Activated naive CD4-positive, alpha-beta T cell treated with anti-CD3 and anti-CD28 coated beads, Interleukin-2, amount 50 U/mL, for 24 hours (primary cell): Measurements from ENCODE around the gene TAF1B.

Experiments
- H3K27ac Mint-ChIP-seq: one replicate; pipeline ENCODE4 v1.8.0; 2021; ENCODE audit warnings: mild to moderate bottlenecking, mixed read lengths
- H3K27me3 Mint-ChIP-seq: one replicate; pipeline ENCODE4 v1.8.0; 2021; ENCODE audit warnings: mixed read lengths
- H3K36me3 Mint-ChIP-seq: one replicate; pipeline ENCODE4 v1.8.0; 2021; ENCODE audit warnings: mixed read lengths
- H3K4me1 Mint-ChIP-seq: one replicate; pipeline ENCODE4 v1.8.0; 2021; ENCODE audit warnings: mixed read lengths
- H3K4me3 Mint-ChIP-seq: one replicate; pipeline ENCODE4 v1.8.0; 2021; ENCODE audit warnings: mild to moderate bottlenecking, mixed read lengths
- H3K9me3 Mint-ChIP-seq: one replicate; pipeline ENCODE4 v1.8.0; 2021; ENCODE audit warnings: mixed read lengths

Gene TAF1B

GRCh38 chr2:9843229-9844035 lies at the start of gene TAF1B:
TSS of gene TAF1B (plus strand) at chr2:9843474. CDS start at chr2:9843542, 68 bp downstream.
- no peaks in the 10 kb centered on the region for H3K9me3 Mint-ChIP-seq
- H3K4me3 Mint-ChIP-seq = peak within 1 kb of the TSS; percentile 97
- no peaks in the 10 kb centered on the region for H3K27me3 Mint-ChIP-seq
- peaks cover 52% of the 10 kb centered on the region for H3K4me1 Mint-ChIP-seq
- H3K36me3 Mint-ChIP-seq = peaks cover 11% of the 10 kb centered on the region
- peak within 1 kb of the TSS; percentile 94 for H3K27ac Mint-ChIP-seq

DNA sequence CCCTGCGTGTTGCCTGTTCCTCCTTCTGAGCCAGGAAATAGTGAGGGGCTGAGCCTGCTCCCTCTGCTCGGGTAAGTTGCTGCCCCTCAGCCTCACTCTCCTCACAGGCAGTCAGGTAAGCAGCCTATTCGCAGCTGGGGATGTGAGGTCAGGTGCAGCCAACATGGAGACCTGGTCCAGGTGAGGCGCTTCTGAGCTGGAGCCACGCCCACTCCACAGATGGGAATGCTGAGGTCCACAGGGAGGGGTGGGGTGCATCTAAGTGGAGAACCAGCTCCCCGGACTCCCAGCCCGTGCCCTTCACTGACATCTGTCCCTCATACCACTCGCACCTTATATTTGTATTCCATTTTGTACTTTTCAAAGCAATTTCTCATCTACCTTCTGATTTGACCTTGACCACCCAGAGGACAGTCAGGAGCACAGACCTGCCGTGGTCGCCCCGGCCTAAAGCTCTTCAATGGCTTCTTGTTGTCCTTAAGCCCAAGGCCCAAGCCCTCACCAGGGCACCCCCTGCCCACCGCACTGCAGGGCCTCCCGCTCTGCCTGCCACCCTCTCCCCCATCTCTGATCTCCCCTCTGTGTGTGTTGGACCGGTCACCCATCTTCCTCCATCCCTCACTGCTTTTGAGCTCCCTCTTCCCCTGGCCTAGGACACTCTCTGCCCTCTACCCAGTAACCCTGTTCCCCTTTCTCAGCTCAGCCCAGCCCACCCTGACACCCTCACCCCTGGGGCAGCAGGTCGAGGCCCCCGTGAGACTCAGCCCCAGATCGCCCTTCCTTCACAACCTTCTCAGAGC lies 49.2 kb upstream of the TAF1B start:
- Mint-ChIP-seq H3K4me1 (peaks cover 4% of the 10 kb centered on the region), H3K27me3 (no peaks in the 10 kb centered on the region), H3K36me3 (no peaks in the 10 kb centered on the region), H3K4me3 (no peak overlapping the region), H3K27ac (no peak overlapping the region), H3K9me3 (no peaks in the 10 kb centered on the region)

GRCh38 chr2:9795071-9795470 lies 48.2 kb upstream of the TAF1B start:
- no peak overlapping the region for H3K27ac Mint-ChIP-seq

DNA sequence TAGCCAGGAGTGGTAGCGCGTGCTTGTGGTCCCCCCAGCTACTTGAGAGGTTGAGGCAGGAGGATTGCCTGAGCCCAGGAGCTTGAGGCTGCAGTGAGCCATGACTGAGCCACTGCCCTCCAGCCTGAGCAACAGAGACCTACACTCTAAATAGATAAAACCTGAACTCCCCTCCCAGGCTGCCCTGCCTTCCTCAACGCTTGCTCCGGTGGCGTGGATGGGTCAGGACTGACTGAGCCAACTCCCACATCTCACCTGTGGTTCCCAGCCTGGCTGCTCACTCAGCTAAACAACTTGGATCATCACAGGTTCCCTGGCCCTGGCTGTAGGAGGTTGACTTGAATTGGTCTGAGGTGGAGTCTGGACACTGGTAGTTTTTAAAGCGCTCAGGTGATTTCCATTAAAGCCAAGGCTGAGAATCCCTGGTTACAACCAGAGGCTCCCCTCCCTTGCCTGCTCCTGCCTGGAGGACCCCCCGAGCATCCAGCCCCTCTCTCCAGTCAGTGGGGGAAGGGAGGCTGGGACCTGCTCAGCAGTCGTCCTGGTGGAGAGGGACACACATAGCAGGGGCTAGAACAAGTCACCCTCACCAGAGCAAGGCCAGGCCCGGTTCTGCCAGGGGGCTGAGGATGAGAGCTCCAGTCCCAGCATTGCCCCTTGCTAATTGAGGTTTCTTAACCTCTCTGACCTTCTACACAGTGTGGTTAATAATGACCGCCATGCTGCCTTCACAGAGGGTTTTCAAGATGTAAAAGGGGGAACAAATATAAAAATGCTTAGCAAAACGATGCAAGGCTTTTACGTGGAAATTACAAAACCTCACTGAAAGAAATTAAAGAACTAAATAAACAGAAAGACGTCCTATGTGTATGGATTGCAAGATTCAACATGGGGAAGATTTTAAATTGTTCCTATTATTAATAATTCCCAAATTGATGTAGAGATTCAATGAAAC lies 46.9 kb upstream of the TAF1B start:
- Mint-ChIP-seq H3K27me3 (no peaks in the 10 kb centered on the region), H3K9me3 (no peaks in the 10 kb centered on the region), H3K4me3 (no peak overlapping the region), H3K4me1 (peaks cover 14% of the 10 kb centered on the region), H3K27ac (no peak overlapping the region), H3K36me3 (no peaks in the 10 kb centered on the region)

More at GRCh38 chr2:9795071-9795470, 48.2 kb upstream of the TAF1B start:
- peaks cover 12% of the 10 kb centered on the region for H3K4me1 Mint-ChIP-seq
- H3K4me3 Mint-ChIP-seq = no peak overlapping the region
- H3K27me3 Mint-ChIP-seq = no peaks in the 10 kb centered on the region
- no peaks in the 10 kb centered on the region for H3K36me3 Mint-ChIP-seq
- H3K9me3 Mint-ChIP-seq = no peaks in the 10 kb centered on the region

DNA sequence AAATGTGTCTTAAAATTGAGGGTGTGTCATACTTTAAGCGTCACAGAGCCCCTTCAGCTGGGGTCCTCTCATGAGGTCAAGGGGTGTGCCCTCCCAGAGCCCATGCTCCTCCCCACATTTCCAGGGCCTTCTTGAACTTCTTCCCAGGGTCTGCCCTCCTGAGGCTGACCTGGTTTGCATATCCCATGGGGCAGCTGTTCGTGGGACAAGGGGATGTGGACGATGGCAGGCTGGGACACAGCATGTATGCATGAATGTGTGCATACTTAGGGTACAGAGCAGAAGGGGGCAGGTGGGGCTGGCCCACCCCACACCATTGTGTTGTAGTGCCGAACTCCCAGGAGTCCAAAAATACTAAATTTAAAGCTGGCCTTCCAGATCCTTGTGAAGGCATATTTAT lies 46.2 kb upstream of the TAF1B start:
- Mint-ChIP-seq H3K4me1 (peaks cover 14% of the 10 kb centered on the region), H3K27ac (no peak overlapping the region), H3K9me3 (no peaks in the 10 kb centered on the region), H3K27me3 (no peaks in the 10 kb centered on the region), H3K4me3 (no peak overlapping the region), H3K36me3 (no peaks in the 10 kb centered on the region)

GRCh38 chr2:9797681-9798556 lies 45.4 kb upstream of the TAF1B start:
- Mint-ChIP-seq H3K4me1 (peaks cover 14% of the 10 kb centered on the region), H3K36me3 (no peaks in the 10 kb centered on the region), H3K27me3 (no peaks in the 10 kb centered on the region), H3K4me3 (no peak overlapping the region), H3K27ac (no peak overlapping the region), H3K9me3 (no peaks in the 10 kb centered on the region)

DNA sequence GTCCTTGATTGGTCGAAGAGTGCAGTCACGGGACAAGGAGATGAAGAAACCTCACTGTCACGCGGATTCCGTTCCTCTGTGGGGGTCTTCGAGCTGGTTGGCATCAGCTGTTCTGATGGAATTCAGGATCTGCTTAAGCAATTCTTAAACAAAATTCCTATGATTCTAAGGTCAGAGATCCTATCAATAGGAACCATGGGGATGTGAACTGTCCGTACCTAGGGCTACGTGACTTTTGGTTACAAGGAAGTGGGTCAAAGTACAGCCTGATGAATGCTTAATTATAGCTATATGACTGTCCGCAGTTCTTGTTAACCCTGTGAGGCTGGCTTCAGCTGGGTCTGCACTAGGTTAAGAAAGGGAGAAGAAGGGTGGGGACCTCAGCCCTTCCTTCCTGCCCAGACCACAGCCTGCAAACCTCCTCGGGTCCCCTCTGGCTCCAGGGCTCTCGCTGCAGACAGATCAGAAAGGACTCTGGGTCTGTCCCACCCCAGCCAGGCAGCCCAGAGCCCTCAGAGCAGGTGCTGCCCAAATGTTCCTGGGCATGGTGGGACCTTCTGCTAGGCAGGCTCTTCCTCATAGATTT lies 44.2 kb upstream of the TAF1B start:
- no peak overlapping the region for H3K27ac Mint-ChIP-seq
- H3K36me3 Mint-ChIP-seq = no peaks in the 10 kb centered on the region
- no peak overlapping the region for H3K4me3 Mint-ChIP-seq
- H3K9me3 Mint-ChIP-seq = no peaks in the 10 kb centered on the region
- H3K4me1 Mint-ChIP-seq = peaks cover 14% of the 10 kb centered on the region
- H3K27me3 Mint-ChIP-seq = no peaks in the 10 kb centered on the region

DNA sequence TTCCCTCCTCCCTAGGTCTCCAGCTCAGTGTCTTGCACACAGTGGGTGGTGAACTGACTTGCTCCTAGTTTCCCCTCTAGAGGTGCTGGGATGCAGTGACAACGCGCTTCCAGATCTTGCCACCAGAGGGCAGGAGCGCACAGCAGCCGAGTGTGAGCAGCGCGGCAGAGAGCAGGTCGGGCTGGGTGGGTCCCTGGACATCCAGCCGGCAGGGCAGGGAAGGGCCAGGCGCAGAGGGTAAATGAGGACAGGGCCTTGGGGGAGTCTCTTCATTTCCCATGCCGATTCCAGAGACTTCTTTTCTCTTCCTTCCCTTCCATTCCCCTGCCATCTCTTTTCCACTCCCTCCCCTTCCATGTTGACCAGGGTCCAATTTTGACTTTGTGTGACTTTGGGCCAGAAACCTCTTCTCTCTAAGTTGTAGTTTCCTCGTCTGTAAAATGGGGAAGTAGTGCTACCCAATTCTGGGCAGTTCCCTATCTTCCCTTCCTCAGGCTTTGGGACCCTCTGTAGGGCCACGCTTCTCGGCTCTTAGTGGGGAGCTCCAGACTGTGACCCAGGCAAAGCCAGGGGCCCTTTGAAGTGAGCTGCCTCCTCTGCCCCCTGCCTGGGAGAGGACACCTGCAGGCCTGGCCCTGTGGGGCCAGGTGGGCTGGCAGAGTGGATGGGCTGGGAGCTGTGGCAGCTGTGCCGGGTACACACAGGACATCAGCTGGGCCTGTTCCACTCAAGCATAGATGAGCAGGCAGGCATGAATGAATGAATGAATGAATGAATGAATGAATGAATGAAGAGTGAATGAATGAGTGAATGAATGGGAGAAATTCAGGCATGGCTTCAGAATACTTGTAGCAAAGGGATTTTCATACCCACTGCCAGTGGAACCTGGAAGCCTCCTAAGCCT lies 43.3 kb upstream of the TAF1B start:
- Mint-ChIP-seq H3K27me3 (no peaks in the 10 kb centered on the region), H3K4me3 (peak overlapping the region; percentile 21), H3K27ac (no peak overlapping the region)

DNA sequence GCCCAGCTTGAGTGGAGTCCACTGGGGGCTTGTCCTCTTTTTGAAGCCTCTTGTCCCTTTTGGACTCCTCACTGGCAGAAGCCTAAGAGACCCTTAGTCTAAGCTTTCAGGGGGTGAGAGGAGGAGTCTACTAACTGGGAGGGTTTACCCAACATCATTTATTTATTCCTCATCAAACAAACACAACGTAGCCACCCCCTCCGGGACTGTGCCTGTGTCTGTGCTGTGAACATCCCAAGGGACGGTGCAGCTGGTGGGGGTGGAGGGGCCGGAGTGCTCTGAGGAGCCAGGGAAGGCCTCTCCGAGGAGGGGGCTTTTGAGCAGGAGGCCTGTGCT lies 42.7 kb upstream of the TAF1B start:
- Mint-ChIP-seq H3K4me1 (peaks cover 14% of the 10 kb centered on the region), H3K36me3 (no peaks in the 10 kb centered on the region), H3K27ac (no peak overlapping the region), H3K4me3 (no peak overlapping the region), H3K9me3 (no peaks in the 10 kb centered on the region), H3K27me3 (no peaks in the 10 kb centered on the region)

More for the DNA sequence above, 43.3 kb upstream of the TAF1B start:
- Mint-ChIP-seq H3K36me3 (no peaks in the 10 kb centered on the region), H3K4me1 (peaks cover 14% of the 10 kb centered on the region), H3K9me3 (no peaks in the 10 kb centered on the region)

- no peaks in the 10 kb centered on the region for H3K9me3 Mint-ChIP-seq
- H3K27me3 Mint-ChIP-seq = no peaks in the 10 kb centered on the region
- H3K4me3 Mint-ChIP-seq = no peak overlapping the region
- H3K4me1 Mint-ChIP-seq = peaks cover 14% of the 10 kb centered on the region
- H3K27ac Mint-ChIP-seq = no peak overlapping the region
- H3K36me3 Mint-ChIP-seq = no peaks in the 10 kb centered on the region
Measured at GRCh38 chr2:9800975-9801726, 42.1 kb upstream of the TAF1B start.

- Mint-ChIP-seq H3K27me3 (no peaks in the 10 kb centered on the region), H3K9me3 (no peaks in the 10 kb centered on the region), H3K4me3 (no peak overlapping the region), H3K36me3 (no peaks in the 10 kb centered on the region), H3K4me1 (peaks cover 14% of the 10 kb centered on the region), H3K27ac (no peak overlapping the region)
Measured at GRCh38 chr2:9802576-9802993, 40.7 kb upstream of the TAF1B start.

DNA sequence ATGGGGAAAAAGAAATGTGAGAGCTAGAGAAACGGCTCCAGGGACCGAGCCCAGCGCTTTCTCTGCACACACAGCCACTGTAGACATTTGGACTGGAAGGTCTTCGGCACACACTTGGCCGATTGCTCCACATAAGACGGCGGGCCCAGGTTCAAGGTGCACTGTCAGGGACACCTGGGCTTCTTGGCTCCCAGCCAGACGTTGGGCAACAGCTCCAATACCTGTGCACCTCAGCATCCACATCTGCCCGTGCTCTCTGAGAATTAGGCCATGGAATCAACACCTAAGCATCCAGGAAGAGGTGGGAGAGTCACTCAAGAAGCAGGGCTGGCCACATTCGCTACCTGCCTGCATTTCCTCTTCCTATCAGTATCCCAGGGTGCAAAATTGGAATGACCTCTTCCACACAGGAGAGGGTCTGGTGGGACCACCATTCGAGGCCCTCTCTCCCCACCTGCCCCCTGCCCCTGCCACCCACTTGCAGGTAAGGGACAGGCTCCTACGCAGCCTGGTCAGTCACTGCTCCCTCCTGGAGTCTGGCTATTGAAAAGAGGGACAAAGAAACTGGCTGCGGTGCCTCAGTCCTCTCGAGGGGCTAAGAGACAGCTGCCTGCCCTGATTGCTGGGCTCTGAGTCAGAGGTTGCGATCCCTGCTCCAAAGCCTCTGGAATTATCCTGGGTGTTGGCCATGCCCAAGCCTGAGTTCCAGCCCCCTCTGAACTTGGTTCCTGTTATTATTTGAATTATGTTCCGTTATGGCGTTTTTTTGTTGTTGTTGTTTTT lies 40.1 kb upstream of the TAF1B start:
- Mint-ChIP-seq H3K27ac (no peak overlapping the region), H3K36me3 (no peaks in the 10 kb centered on the region), H3K27me3 (no peaks in the 10 kb centered on the region), H3K9me3 (no peaks in the 10 kb centered on the region), H3K4me1 (peaks cover 14% of the 10 kb centered on the region), H3K4me3 (no peak overlapping the region)
